Measurements from ENCODE around the gene KIAA0319L. TPM values are rescaled to one million over a fixed set of nuclear protein-coding genes. Genes with fewer than 3 reads are reported as not detected.

KIAA0319L gene
- total RNA-seq, 2 experiments from 2014 or later: 25.3 to 44.9 TPM

DNA sequence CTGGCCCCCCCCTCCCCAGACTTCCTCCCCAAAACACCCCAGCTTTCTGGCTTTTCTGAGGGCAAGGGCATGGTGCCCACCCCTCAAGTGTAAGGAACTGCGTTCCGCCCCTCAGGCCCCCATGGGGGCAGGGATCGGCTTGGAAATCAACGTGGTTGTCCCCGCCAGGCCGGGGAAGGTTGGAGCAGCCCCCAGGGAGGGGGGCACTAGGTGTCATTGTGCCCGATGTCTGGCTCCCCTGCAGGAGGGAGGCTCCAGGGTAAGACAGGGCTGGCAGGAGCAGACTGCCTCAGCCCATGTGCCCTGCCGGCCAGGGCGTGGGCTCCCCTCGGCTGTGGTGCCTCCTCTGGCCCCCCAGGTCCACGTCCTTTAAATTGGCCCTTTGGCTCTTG lies 8.5 kb upstream of the KIAA0319L start:
- Histone ChIP-seq H3K9me3 (ENCODE audit: low read length) (no peaks in the 10 kb centered on the region), H3K79me2 (ENCODE audit: insufficient read depth, low read depth, low read length) (no peaks in the 10 kb centered on the region), H3K27ac (ENCODE audit: low read depth, low read length, poor library complexity, severe bottlenecking) (no peak overlapping the region), H3K4me1 (ENCODE audit: insufficient read depth, low read length, poor library complexity, severe bottlenecking) (no peaks in the 10 kb centered on the region), H4K20me1 (ENCODE audit: insufficient read depth, low read length) (no peaks in the 10 kb centered on the region; the same call in 1 of the 2 replicates), H3K9me2 (ENCODE audit: insufficient read depth, low read length) (no peaks in the 10 kb centered on the region), H3K36me3 (ENCODE audit: insufficient read depth, low read length) (peaks cover 14% of the 10 kb centered on the region; the same call in 1 of the 2 replicates), H3K4me2 (ENCODE audit: low read length) (no peak overlapping the region), H3K4me3 (ENCODE audit: low read depth, low read length, poor library complexity, severe bottlenecking) (no peak overlapping the region), H2AFZ (ENCODE audit: low read length) (no peak overlapping the region)
- ChIA-PET CTCF (ENCODE audit: unreplicated experiment) (interaction anchor here (2.2 kb wide), 1 partner anchor 115 kb away, joined by 17 read pairs; no protein-coding TSS in a partner anchor), POLR2A (interaction anchor here (1.3 kb wide), 1 partner anchor 115 kb away, joined by 6 read pairs; no protein-coding TSS in a partner anchor)
- no peak for DNase-seq (ENCODE audit: low spot score)
- no TSS peak for BruUV-seq (replicated peaks)
- TF ChIP-seq EZH2phosphoT487 (IDR thresholded peaks at IDR 0.05; ENCODE audit: borderline replicate concordance, low read depth, low read length): no peak
- TF ChIP-seq, protein P1, sequence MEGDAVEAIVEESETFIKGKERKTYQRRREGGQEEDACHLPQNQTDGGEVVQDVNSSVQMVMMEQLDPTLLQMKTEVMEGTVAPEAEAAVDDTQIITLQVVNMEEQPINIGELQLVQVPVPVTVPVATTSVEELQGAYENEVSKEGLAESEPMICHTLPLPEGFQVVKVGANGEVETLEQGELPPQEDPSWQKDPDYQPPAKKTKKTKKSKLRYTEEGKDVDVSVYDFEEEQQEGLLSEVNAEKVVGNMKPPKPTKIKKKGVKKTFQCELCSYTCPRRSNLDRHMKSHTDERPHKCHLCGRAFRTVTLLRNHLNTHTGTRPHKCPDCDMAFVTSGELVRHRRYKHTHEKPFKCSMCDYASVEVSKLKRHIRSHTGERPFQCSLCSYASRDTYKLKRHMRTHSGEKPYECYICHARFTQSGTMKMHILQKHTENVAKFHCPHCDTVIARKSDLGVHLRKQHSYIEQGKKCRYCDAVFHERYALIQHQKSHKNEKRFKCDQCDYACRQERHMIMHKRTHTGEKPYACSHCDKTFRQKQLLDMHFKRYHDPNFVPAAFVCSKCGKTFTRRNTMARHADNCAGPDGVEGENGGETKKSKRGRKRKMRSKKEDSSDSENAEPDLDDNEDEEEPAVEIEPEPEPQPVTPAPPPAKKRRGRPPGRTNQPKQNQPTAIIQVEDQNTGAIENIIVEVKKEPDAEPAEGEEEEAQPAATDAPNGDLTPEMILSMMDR (conservative IDR thresholded peaks at IDR 0.05; ENCODE audit: low read length): no peak
- intact Hi-C loops (cut with micrococcal nuclease; ENCODE audit: unreplicated experiment): loop anchor here (5.0 kb wide), 1 partner anchor 363 kb away; no protein-coding TSS in a partner anchor

DNA sequence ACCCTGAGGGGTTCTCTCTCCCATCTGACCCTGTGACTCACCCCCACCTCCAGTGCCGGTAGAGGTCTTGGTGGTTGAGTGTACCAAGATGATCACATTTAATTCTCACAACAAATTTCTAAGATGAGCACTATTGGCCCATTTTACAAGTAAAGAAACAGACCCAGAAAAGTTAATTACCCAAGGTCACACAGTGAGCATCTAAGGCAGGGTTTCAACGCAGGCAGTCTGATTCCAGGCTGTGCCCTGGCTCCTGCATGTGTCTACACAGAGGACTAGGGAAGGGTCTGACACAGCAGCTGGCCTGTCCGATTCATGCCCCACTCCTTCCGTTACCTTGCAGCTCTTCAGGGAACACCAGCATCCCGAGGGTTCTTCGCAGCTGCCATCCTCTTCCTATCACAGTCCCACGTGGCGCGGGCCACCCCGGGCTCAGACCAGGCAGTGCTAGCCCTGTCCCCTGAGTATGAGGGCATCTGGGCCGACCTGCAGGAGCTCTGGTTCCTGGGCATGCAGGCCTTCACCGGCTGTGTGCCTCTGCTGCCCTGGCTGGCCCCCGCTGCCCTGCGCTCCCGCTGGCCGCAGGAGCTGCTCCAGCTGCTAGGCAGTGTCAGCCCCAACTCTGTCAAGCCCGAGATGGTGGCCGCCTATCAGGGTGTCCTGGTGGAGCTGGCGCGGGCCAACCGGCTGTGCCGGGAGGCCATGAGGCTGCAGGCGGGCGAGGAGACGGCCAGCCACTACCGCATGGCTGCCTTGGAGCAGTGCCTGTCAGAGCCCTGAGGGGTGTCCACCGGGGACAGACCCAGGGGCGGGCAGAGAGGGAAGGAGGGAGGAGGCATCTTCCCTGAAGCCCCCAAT lies 7.9 kb upstream of the KIAA0319L start:
- H3K27ac ChIP-seq (ENCODE audit: low read depth, low read length, poor library complexity, severe bottlenecking): no peak overlapping the region
- no peaks in the 10 kb centered on the region for H3K79me2 ChIP-seq (ENCODE audit: insufficient read depth, low read depth, low read length)
- H3K4me2 ChIP-seq (ENCODE audit: low read length): no peak overlapping the region
- H2AFZ ChIP-seq (ENCODE audit: low read length): no peak overlapping the region
- no peaks in the 10 kb centered on the region for H3K9me2 ChIP-seq (ENCODE audit: insufficient read depth, low read length)
- TF ChIP-seq EZH2phosphoT487 (IDR thresholded peaks at IDR 0.05; ENCODE audit: borderline replicate concordance, low read depth, low read length): no peak
- TF ChIP-seq, protein P1 (conservative IDR thresholded peaks at IDR 0.05; ENCODE audit: low read length): peak; percentile 53
- peaks cover 14% of the 10 kb centered on the region; the same call in 1 of the 2 replicates for H3K36me3 ChIP-seq (ENCODE audit: insufficient read depth, low read length)
- CTCF ChIA-PET (ENCODE audit: unreplicated experiment): interaction anchor here (0.9 to 2.2 kb wide), 4 partner anchors 9 to 150 kb away, joined by 3 to 17 read pairs (median 4); no protein-coding TSS in a partner anchor
- H3K4me1 ChIP-seq (ENCODE audit: insufficient read depth, low read length, poor library complexity, severe bottlenecking): no peaks in the 10 kb centered on the region
- POLR2A ChIA-PET: interaction anchor here (1.3 kb wide), 1 partner anchor 115 kb away, joined by 6 read pairs; no protein-coding TSS in a partner anchor
- BruUV-seq (replicated peaks): no TSS peak
- no peaks in the 10 kb centered on the region for H3K9me3 ChIP-seq (ENCODE audit: low read length)
- H4K20me1 ChIP-seq (ENCODE audit: insufficient read depth, low read length): no peaks in the 10 kb centered on the region; the same call in 1 of the 2 replicates
- intact Hi-C loops (cut with micrococcal nuclease; ENCODE audit: unreplicated experiment): loop anchor here (1.0 to 5.0 kb wide), 2 partner anchors 114 to 363 kb away; no protein-coding TSS in a partner anchor
- no peak overlapping the region for H3K4me3 ChIP-seq (ENCODE audit: low read depth, low read length, poor library complexity, severe bottlenecking)
- DNase-seq (ENCODE audit: low spot score): no peak

Measured in OCI-LY7 (cell line).